Keratinocyte (primary cell): ENCODE measurements around the gene PRKCE. TPM values are rescaled to one million over a fixed set of nuclear protein-coding genes. Genes with fewer than 3 reads are reported as not detected.

Source experiments
- DNase-seq: peaks from one replicate; pipeline ENCODE4 v3.0.0-alpha.2; 2011; ENCODE audit warnings: low read depth, missing footprints, low spot score
- FAIRE-seq: peaks from 2 replicates; lab custom pipeline; 2011; peaks lifted over from hg19 to GRCh38; lab: Jason Lieb, UNC
- H2AFZ ChIP-seq: 2 replicates; pipeline ENCODE4 v1.6.0; 2012; ENCODE audit warnings: low read length, control low read depth, inconsistent platforms; ENCODE audit not compliant: control insufficient read depth
- H3K27ac ChIP-seq: 2 replicates; pipeline ENCODE4 v1.5.1; 2011; ENCODE audit warnings: low read length; ENCODE audit not compliant: control insufficient read depth, insufficient read depth
- H3K27me3 ChIP-seq: 3 replicates; pipeline ENCODE4 v1.6.0; 2011; ENCODE audit warnings: low read length; ENCODE audit not compliant: control insufficient read depth, insufficient read depth; ENCODE audit errors: extremely low read depth
- H3K36me3 ChIP-seq, 2 experiments: 2 replicates in 1 of 2; 3 replicates in 1 of 2; pipeline ENCODE4 v1.5.1; 2011; ENCODE audit warnings: low read length in 2 of 2, mild to moderate bottlenecking in 1 of 2; ENCODE audit not compliant: control insufficient read depth in 2 of 2, insufficient read depth in 2 of 2; ENCODE audit errors: extremely low read depth in 1 of 2
- H3K4me1 ChIP-seq: 3 replicates; pipeline ENCODE4 v1.5.1; 2011; ENCODE audit warnings: low read length; ENCODE audit not compliant: control insufficient read depth, insufficient read depth; ENCODE audit errors: extremely low read depth
- H3K4me2 ChIP-seq: 3 replicates; pipeline ENCODE4 v1.6.0; 2011; ENCODE audit warnings: low read depth, low read length; ENCODE audit not compliant: control insufficient read depth, insufficient read depth; ENCODE audit errors: extremely low read depth
- H3K4me3 ChIP-seq, 3 experiments: fragments of 200-600 bp in 1 of 3; sonication (generic) in 1 of 3; 2 replicates in 2 of 3; 3 replicates in 1 of 3; pipeline ENCODE4 v1.5.1; 2011 to 2016; ENCODE audit warnings: low read length in 3 of 3, mild to moderate bottlenecking in 3 of 3, control low read depth in 2 of 3, inconsistent platforms in 1 of 3, low read depth in 1 of 3, mixed read lengths in 1 of 3, mixed run types in 1 of 3, moderate library complexity in 1 of 3; ENCODE audit not compliant: control insufficient read depth in 2 of 3, insufficient read depth in 2 of 3; ENCODE audit errors: extremely low read depth in 1 of 3
- H3K79me2 ChIP-seq: 2 replicates; pipeline ENCODE4 v1.6.0; 2012; ENCODE audit warnings: low read length; ENCODE audit not compliant: control insufficient read depth, insufficient read depth
- H3K9ac ChIP-seq: 3 replicates; pipeline ENCODE4 v1.6.0; 2011; ENCODE audit warnings: low read length; ENCODE audit not compliant: control insufficient read depth, insufficient read depth; ENCODE audit errors: extremely low read depth
- H3K9me1 ChIP-seq: 3 replicates; pipeline ENCODE4 v1.6.0; 2011; ENCODE audit warnings: low read length; ENCODE audit not compliant: control insufficient read depth, insufficient read depth; ENCODE audit errors: extremely low read depth
- H3K9me3 ChIP-seq: 2 replicates; pipeline ENCODE4 v1.5.1; 2012; ENCODE audit warnings: low read depth, low read length; ENCODE audit not compliant: control insufficient read depth
- H4K20me1 ChIP-seq: 3 replicates; pipeline ENCODE4 v1.6.0; 2011; ENCODE audit warnings: low read length; ENCODE audit not compliant: control insufficient read depth, insufficient read depth; ENCODE audit errors: extremely low read depth
- EZH2 ChIP-seq: IDR thresholded peaks from one replicate; pipeline ENCODE4 v1.6.1; 2012; ENCODE audit warnings: inconsistent platforms, mild to moderate bottlenecking, low read length, moderate library complexity
- dilution Hi-C: fragments of 300-500 bp; cut with MboI; formaldehyde crosslinking; loops from one replicate; pipeline ENCODE4 v1.7.0; 2020; ENCODE audit warnings: low sequenced_read_pairs; ENCODE audit not compliant: extremely low pct_ligation_motif_present
- polyA plus RNA-seq, 5 experiments: library from polyadenylated mRNA; depleted of rRNA in 3 of 5; stranded (reverse) in 3 of 5; stranded (forward) in 1 of 5; unstranded in 1 of 5; fragments of >200 nt; gene quantifications; 1 replicate in 1 of 5; 2 replicates in 3 of 5; 3 replicates in 1 of 5; pipeline versions ENCODE4 v1.2.1 to v1.2.3, GENCODE V29; 2011 to 2012; ENCODE audit warnings: missing spikeins in 2 of 5, low read depth in 1 of 5, low replicate concordance in 1 of 5
- TF ChIP-seq, protein P1 (sequence below), 3 experiments: IDR thresholded peaks in 1 of 3; conservative IDR thresholded peaks in 1 of 3; optimal IDR thresholded peaks in 1 of 3; 2 replicates in 2 of 3; 3 replicates in 1 of 3; pipeline versions ENCODE3 to v1.5.1; 2011; ENCODE audit warnings: low read length in 3 of 3, mild to moderate bottlenecking in 3 of 3, moderate library complexity in 2 of 3, control low read depth in 1 of 3, inconsistent platforms in 1 of 3; ENCODE audit not compliant: insufficient read depth in 2 of 3; ENCODE audit errors: extremely low read depth in 1 of 3

PRKCE gene
- polyA plus RNA-seq, 1 donor (not counting 4 experiments of a cell fraction or from before 2014, with no cell fraction given) = 2.0 TPM

DNA sequence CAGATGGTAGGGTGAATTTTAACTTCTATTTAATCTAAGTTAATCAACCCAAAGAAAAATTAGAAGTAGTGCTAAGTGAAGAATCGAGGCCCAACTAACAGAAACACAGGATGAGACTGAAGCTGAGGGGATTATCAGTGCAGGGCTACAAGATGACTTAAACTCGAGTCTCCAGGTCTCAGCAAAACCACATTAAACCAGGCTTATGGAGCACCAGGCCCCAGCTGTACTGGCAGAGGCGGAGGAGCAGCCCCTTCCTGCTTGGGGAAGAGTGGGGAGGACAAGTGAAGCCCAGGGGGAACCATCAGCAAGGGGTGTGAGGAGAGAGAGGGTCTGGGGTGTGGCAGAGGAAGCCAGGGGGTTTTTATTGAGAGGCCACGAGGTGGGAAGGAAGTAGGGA is 509.8 kb downstream of the PRKCE start:
- dilution Hi-C loops = no loop called here
- H3K9me3 ChIP-seq = no peaks in the 10 kb centered on the region
- H4K20me1 ChIP-seq = no peaks in the 10 kb centered on the region
- H2AFZ ChIP-seq = no peak overlapping the region
- H3K4me3 ChIP-seq = no peak overlapping the region
- H3K9me1 ChIP-seq = peaks cover 3% of the 10 kb centered on the region
- TF ChIP-seq, protein P1, sequence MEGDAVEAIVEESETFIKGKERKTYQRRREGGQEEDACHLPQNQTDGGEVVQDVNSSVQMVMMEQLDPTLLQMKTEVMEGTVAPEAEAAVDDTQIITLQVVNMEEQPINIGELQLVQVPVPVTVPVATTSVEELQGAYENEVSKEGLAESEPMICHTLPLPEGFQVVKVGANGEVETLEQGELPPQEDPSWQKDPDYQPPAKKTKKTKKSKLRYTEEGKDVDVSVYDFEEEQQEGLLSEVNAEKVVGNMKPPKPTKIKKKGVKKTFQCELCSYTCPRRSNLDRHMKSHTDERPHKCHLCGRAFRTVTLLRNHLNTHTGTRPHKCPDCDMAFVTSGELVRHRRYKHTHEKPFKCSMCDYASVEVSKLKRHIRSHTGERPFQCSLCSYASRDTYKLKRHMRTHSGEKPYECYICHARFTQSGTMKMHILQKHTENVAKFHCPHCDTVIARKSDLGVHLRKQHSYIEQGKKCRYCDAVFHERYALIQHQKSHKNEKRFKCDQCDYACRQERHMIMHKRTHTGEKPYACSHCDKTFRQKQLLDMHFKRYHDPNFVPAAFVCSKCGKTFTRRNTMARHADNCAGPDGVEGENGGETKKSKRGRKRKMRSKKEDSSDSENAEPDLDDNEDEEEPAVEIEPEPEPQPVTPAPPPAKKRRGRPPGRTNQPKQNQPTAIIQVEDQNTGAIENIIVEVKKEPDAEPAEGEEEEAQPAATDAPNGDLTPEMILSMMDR (optimal IDR thresholded peaks at IDR 0.05 in 1 of 3, IDR thresholded peaks at IDR 0.05 in 1 of 3, conservative IDR thresholded peaks at IDR 0.05 in 1 of 3; ENCODE audit: extremely low read depth in 1 of 3, insufficient read depth in 2 of 3, low read length in 3 of 3) = no peak
- no peak for TF ChIP-seq EZH2
- no peak overlapping the region for H3K4me2 ChIP-seq
- no peak for DNase-seq
- no peak overlapping the region for H3K27ac ChIP-seq
- H3K79me2 ChIP-seq = no peaks in the 10 kb centered on the region
- no peak for FAIRE-seq
- no peaks in the 10 kb centered on the region for H3K36me3 ChIP-seq
- H3K9ac ChIP-seq = no peak overlapping the region
- H3K4me1 ChIP-seq = peaks cover 28% of the 10 kb centered on the region
- no peaks in the 10 kb centered on the region for H3K27me3 ChIP-seq

- Histone ChIP-seq H3K9ac (no peak overlapping the region), H3K79me2 (no peaks in the 10 kb centered on the region), H3K4me2 (no peak overlapping the region), H4K20me1 (no peaks in the 10 kb centered on the region), H3K27ac (no peak overlapping the region), H3K4me3 (no peak overlapping the region), H3K9me1 (peaks cover 3% of the 10 kb centered on the region), H3K4me1 (peaks cover 32% of the 10 kb centered on the region), H3K9me3 (no peaks in the 10 kb centered on the region), H3K27me3 (no peaks in the 10 kb centered on the region), H3K36me3 (no peaks in the 10 kb centered on the region), H2AFZ (no peak overlapping the region)
- TF ChIP-seq, protein P1 (optimal IDR thresholded peaks at IDR 0.05 in 1 of 3, IDR thresholded peaks at IDR 0.05 in 1 of 3, conservative IDR thresholded peaks at IDR 0.05 in 1 of 3; ENCODE audit: extremely low read depth in 1 of 3, insufficient read depth in 2 of 3, low read length in 3 of 3) = no peak
- TF ChIP-seq EZH2 = no peak
- dilution Hi-C loops = no loop called here
- FAIRE-seq = no peak
- no peak for DNase-seq
These were observed 510.4 kb downstream of the PRKCE start for GRCh38 chr2:46161911-46162310.
